Effector memory CD4-positive, alpha-beta T cell (primary cell): Measurements from ENCODE around the gene LGALS9.

Source experiments
- DNase-seq, 3 donors: peaks; one replicate each; pipeline ENCODE4 v3.0.0-alpha.2; 2020
- H3K27ac ChIP-seq: 2 replicates; pipeline ENCODE4 v1.7.0; 2013; ENCODE audit warnings: mild to moderate bottlenecking, low read length, moderate library complexity; ENCODE audit not compliant: insufficient read depth, poor library complexity, severe bottlenecking
- H3K27me3 ChIP-seq: replicated peaks from 2 replicates; pipeline ENCODE4 v1.7.0; 2013; ENCODE audit warnings: mild to moderate bottlenecking, low read length; ENCODE audit not compliant: insufficient read depth, control insufficient read depth, poor library complexity, severe bottlenecking
- H3K36me3 ChIP-seq: 2 replicates; pipeline ENCODE4 v1.7.0; 2013; ENCODE audit warnings: mild to moderate bottlenecking, low read length, moderate library complexity; ENCODE audit not compliant: control insufficient read depth, insufficient read depth
- H3K4me1 ChIP-seq: 2 replicates; pipeline ENCODE4 v1.7.0; 2013; ENCODE audit warnings: low read length, mild to moderate bottlenecking; ENCODE audit not compliant: control insufficient read depth, insufficient read depth, poor library complexity, severe bottlenecking
- H3K4me3 ChIP-seq: 2 replicates; pipeline ENCODE4 v1.7.0; 2013; ENCODE audit warnings: low read length, low read depth, mild to moderate bottlenecking; ENCODE audit not compliant: insufficient read depth, poor library complexity, severe bottlenecking
- H3K9me3 ChIP-seq: 2 replicates; pipeline ENCODE4 v1.7.0; 2013; ENCODE audit warnings: mild to moderate bottlenecking, low read length, moderate library complexity; ENCODE audit not compliant: control insufficient read depth

The LGALS9 gene

GRCh38 chr17:27595208-27595607 is 35.8 kb upstream of the LGALS9 start:
- peaks cover 3% of the 10 kb centered on the region for H3K36me3 ChIP-seq
- H3K9me3 ChIP-seq, result no peaks in the 10 kb centered on the region

GRCh38 chr17:27596096-27596495 is 34.9 kb upstream of the LGALS9 start:
- peaks cover 3% of the 10 kb centered on the region for H3K36me3 ChIP-seq
- DNase-seq, result no peak
- H3K4me1 ChIP-seq, result no peaks in the 10 kb centered on the region
- no peak overlapping the region for H3K27ac ChIP-seq
- no peak overlapping the region for H3K4me3 ChIP-seq
- no peaks in the 10 kb centered on the region for H3K27me3 ChIP-seq
- H3K9me3 ChIP-seq, result no peaks in the 10 kb centered on the region

More at GRCh38 chr17:27595208-27595607, 35.8 kb upstream of the LGALS9 start:
- Histone ChIP-seq H3K27ac (no peak overlapping the region), H3K4me1 (no peaks in the 10 kb centered on the region), H3K4me3 (no peak overlapping the region), H3K27me3 (no peaks in the 10 kb centered on the region)
- DNase-seq, result no peak

GRCh38 chr17:27596566-27597187 is 34.3 kb upstream of the LGALS9 start:
- Histone ChIP-seq H3K9me3 (no peaks in the 10 kb centered on the region), H3K27me3 (no peaks in the 10 kb centered on the region), H3K4me1 (no peaks in the 10 kb centered on the region), H3K27ac (no peak overlapping the region), H3K4me3 (no peak overlapping the region), H3K36me3 (peaks cover 3% of the 10 kb centered on the region)
- no peak for DNase-seq

- H3K36me3 ChIP-seq, result peaks cover 3% of the 10 kb centered on the region
- H3K9me3 ChIP-seq, result no peaks in the 10 kb centered on the region
- H3K4me1 ChIP-seq, result no peaks in the 10 kb centered on the region
Observed at GRCh38 chr17:27597188-27597580, 33.8 kb upstream of the LGALS9 start.

GRCh38 chr17:27597783-27598320 is 33.1 kb upstream of the LGALS9 start:
- no peak for DNase-seq
- Histone ChIP-seq H3K4me3 (no peak overlapping the region), H3K27me3 (no peaks in the 10 kb centered on the region), H3K9me3 (no peaks in the 10 kb centered on the region), H3K36me3 (no peaks in the 10 kb centered on the region), H3K27ac (no peak overlapping the region), H3K4me1 (no peaks in the 10 kb centered on the region)

More at GRCh38 chr17:27597188-27597580, 33.8 kb upstream of the LGALS9 start:
- DNase-seq, result no peak
- Histone ChIP-seq H3K27ac (no peak overlapping the region), H3K27me3 (no peaks in the 10 kb centered on the region), H3K4me3 (no peak overlapping the region)

- Histone ChIP-seq H3K4me3 (no peak overlapping the region), H3K36me3 (no peaks in the 10 kb centered on the region), H3K27me3 (no peaks in the 10 kb centered on the region), H3K4me1 (no peaks in the 10 kb centered on the region), H3K27ac (no peak overlapping the region), H3K9me3 (no peaks in the 10 kb centered on the region)
- DNase-seq, result no peak
Observed at GRCh38 chr17:27598337-27599050, 32.5 kb upstream of the LGALS9 start.

- H3K36me3 ChIP-seq, result no peaks in the 10 kb centered on the region
- DNase-seq, result no peak
- no peak overlapping the region for H3K4me3 ChIP-seq
- H3K9me3 ChIP-seq, result no peaks in the 10 kb centered on the region
- H3K4me1 ChIP-seq, result no peaks in the 10 kb centered on the region
- no peaks in the 10 kb centered on the region for H3K27me3 ChIP-seq
- no peak overlapping the region for H3K27ac ChIP-seq
Observed at GRCh38 chr17:27600471-27600870, 30.5 kb upstream of the LGALS9 start.

- Histone ChIP-seq H3K36me3 (peaks cover 6% of the 10 kb centered on the region), H3K9me3 (no peaks in the 10 kb centered on the region), H3K27me3 (no peaks in the 10 kb centered on the region), H3K4me1 (no peaks in the 10 kb centered on the region), H3K4me3 (no peak overlapping the region), H3K27ac (no peak overlapping the region)
- peak; percentile 53 to 73 (median 59) for DNase-seq
Observed at GRCh38 chr17:27601069-27601974, 29.7 kb upstream of the LGALS9 start.

GRCh38 chr17:27601975-27602302 is 29.0 kb upstream of the LGALS9 start:
- H3K4me1 ChIP-seq, result no peaks in the 10 kb centered on the region
- peaks cover 6% of the 10 kb centered on the region for H3K36me3 ChIP-seq
- H3K27me3 ChIP-seq, result no peaks in the 10 kb centered on the region
- no peaks in the 10 kb centered on the region for H3K9me3 ChIP-seq
- H3K4me3 ChIP-seq, result no peak overlapping the region
- no peak overlapping the region for H3K27ac ChIP-seq
- no peak for DNase-seq
